ENCODE results near the gene CCDC185.

DNA sequence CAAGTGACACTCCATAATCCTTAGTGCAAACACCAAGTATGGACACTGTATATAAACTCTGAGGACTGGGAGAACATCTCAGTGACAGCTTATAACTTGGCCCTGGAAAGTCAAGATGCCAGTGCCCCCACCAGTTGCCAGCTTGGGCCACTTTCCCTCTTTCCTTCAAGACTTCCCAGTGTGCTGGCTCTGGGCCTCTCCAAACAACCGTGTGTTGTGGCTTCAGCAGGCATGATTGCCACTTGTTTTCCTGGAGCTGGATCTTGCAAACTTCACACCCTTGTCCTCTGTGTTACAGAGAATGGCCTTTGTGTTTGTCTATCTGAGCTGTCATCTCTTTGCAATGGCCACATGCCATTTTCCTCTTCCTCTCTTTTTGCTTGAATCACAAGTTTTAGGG lies 37.0 kb downstream of the CCDC185 start:
- TF ChIP-seq, protein P1, sequence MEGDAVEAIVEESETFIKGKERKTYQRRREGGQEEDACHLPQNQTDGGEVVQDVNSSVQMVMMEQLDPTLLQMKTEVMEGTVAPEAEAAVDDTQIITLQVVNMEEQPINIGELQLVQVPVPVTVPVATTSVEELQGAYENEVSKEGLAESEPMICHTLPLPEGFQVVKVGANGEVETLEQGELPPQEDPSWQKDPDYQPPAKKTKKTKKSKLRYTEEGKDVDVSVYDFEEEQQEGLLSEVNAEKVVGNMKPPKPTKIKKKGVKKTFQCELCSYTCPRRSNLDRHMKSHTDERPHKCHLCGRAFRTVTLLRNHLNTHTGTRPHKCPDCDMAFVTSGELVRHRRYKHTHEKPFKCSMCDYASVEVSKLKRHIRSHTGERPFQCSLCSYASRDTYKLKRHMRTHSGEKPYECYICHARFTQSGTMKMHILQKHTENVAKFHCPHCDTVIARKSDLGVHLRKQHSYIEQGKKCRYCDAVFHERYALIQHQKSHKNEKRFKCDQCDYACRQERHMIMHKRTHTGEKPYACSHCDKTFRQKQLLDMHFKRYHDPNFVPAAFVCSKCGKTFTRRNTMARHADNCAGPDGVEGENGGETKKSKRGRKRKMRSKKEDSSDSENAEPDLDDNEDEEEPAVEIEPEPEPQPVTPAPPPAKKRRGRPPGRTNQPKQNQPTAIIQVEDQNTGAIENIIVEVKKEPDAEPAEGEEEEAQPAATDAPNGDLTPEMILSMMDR (IDR thresholded peaks at IDR 0.05) = no peak
- TF ChIP-seq POLR2A (IDR thresholded peaks at IDR 0.05) = no peak

All from lower leg skin (tissue), 3 donors.